Measurements from ENCODE around the gene LYRM4.

Gene LYRM4

DNA sequence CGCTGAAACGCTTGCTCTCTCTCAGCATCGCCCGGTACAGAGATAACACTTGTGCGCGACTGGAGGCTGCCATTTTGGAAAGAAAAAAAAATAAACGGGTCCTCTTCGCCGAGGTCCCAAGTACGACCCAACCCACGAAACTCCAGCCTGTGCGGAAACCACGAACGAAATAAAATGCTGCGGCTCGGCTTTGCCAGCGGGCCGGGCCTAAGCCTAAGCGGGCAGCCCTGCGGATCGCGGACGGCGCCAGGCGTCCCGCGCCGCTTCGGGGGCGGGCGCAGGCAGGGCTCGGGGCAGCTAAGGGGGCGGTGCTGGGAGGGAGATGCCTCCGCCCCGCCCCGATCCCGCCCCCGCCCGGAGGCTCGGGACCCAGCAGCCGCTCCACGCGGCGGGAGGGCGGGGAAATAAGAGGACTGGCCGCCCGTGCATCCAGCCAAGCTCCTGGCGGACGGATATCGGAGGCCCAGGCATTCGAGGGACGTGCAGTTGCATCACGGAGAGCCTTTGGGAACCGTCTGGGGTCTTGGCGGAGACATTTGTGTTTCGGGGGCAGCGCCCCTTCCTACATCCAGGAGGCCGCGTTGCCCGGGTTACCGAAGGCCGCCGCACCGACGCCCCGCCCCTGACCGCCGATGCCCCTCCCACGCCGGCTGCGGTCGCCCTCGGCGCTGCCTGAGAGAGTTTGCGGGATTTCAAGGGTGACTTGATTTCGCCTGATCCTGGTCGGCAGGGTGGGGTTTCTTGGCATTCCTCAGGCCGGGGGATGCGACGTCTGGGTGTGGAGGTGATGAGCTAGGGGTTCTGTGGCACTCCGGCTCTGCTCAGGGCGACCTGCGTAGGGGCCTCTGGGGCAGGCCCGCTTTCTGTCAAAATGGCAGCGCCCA lies at the start of gene LYRM4, which contains the start of gene FARS2:
LYRM4 (minus strand) TSS at position 290 of the 884 bp plus-strand sequence; CDS start at position 73, 217 bp downstream.
FARS2 (plus strand) TSS at position 853 of the 884 bp plus-strand sequence.
- DNase-seq, result peak; percentile 85 to 89

DNA sequence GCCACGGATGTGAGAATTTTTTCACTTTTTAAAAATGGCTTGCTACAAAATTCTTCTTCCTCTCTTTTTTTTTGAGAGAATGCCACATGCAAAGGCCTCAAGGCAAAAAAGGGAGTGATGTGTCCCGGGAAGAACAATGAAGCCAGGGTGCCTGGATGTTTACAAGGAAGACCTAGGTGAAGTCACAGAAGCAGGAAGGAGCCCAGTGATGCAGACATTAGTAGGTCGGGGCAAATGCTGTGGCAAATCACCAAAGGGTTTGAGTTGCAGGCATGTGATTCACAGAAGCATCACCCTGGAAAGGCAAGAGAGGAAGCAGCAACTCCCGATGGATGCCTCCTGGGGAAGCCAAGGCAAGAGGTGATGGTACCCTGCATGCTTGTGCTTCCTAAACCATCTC lies 47.3 kb upstream of the LYRM4 start:
- DNase-seq, result no peak

DNA sequence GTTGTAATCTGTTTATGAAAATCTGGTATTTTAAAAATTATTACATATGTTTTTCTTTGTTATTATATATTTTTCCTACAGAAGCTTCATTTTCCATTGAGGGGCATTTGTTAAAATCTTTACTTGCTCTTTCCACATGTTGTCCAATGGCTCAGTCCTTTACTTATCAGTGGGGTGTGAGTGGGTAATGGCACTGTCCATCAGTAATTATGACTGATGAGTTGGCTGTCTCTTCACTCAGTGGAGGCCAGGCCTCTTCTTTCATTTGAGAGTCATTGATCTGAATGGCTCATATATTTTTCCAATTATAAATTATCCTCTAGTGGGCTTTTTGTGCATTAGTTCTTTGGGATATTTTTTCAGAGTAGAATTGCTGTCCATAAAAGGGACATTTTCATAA lies 46.3 kb upstream of the LYRM4 start:
- DNase-seq, result no peak

DNA sequence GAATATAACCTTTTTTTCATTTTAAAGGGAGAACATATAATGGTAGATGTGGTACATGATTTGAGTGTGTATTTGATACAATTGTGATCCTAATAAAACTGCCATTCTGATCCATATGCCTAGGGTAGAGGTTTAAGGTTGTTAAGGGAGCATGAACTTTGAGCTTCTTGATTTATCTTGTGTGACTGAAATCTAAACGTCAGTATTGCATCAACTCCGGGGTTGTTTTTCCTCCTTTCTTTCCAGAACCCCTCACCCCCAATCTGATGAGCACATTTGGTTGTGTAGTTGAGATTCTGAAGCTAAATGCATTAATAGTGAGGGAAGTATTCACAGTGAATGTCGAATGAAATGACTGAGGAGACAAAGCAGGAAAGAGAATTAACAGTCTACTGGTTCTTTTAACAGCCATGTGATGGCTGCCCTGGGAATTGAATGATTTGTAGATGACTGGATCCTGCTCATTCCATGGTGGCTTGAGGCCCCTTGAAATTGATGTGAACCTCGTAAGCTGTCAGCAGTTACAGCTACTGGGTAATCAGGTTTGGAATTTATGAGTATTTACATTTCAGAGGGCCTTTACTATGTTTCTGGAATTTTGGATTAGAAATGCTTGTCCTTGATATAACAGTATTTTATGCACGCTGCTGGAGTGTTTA lies 45.3 kb upstream of the LYRM4 start:
- DNase-seq, result no peak

DNA sequence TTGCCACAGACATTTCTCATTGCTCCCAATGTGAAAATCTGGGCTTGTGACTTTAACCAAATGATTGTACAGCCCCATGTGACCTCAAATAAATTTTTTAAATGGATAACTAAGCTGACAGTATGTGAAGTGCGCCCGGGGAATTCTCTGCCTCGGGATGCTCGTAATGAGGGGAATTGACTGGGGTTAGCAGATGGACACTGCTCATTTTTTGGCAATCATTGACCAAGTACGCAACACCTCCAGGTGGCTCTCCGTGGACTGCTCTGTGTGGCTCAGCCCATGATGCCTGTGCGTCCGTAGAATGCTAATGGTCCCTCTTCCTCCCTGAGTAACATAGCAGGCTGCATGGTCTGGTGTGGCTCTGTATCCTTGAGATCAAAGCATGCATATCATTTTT lies 42.9 kb upstream of the LYRM4 start:
- no peak for DNase-seq

DNA sequence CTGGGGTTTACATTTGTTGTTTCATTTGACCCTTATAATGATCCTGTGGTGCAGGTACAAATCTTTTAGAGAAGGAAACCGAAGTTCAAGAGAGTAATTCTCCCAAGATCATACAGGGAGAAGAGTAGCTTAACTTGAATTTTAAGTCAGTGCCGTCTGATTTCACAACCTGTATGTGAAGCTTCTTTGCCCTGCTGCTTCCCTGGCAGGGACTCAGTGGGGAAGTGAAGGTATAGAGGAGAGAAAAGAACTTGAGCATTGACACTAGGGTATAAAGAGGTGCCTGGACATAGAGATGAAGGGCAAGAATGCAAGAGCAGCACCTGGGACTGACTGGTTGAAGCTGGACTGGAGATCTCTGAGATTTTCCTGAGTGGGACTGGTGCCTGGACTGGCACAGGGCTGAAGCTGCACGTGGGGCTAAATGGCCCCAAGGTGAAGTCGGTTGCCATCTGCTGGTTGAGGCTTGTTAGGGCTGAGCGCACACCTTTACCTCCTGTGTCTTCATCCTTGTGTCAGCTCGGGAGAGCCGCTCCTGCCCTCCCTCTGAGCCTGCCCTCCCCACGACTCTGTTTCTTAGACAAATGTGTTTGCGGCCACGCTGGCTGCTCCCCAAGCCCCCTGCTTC lies 42.4 kb upstream of the LYRM4 start:
- peak; percentile 8 to 15 for DNase-seq

DNA sequence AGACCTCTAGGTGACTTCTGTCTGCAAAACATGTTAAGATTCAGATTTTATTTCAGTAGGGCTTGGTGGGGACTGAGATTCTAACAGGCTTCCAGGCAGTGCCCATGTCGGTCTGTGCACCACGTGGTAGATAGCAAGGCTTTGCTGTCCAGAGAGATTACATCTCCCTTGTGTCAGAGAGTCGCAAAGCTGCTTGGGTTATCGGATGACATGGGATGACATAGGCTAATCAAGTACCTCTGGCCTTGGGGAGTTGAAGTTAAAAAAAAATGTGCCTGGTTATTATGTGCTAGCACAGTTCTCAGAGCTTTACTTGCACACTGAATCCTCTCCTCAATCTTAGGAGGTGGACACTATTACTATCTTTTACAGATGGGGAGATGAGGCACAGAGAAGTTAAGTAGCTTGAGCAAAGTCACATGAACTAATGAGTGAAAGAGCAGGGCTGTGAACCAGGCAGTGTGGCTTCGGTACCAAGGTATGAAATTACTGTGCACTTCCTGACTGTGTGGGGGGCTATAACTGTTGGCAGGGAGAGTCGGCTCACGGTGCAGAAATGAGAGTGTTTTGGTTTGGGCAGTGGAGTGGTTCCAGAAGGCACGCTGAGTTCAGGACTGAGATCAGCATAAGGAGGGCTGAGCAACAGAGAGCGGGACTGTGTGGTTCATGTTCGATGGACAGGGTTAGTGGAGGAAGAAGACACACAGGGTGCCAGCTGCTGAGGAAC lies 41.6 kb upstream of the LYRM4 start:
- no peak for DNase-seq

DNA sequence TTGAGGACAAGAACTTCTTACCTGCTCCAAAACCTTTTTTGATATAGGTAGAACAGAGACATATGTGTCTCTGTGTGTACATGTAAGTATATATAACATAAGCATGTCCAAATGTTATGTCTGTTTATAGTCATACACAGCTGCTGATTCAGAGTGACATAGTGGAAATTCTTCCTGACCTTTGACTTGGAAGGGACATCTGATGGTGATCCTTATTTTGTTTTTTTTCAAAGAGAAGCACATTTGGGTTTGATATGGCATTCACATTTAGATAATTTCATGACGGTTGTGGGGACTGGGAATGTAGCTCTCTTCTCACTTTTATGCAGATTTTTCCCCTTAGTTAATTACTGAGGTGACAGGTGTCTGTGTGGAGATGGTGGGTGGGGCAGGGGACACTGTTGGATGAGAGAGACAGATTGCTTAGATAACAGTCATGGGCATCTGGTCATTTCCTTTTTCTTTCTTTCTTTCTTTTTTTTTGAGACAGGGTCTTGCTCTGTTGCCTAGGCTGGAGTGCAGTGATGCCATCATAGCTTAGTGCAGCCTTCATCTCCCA lies 39.5 kb upstream of the LYRM4 start:
- peak; percentile 30 to 54 for DNase-seq

DNA sequence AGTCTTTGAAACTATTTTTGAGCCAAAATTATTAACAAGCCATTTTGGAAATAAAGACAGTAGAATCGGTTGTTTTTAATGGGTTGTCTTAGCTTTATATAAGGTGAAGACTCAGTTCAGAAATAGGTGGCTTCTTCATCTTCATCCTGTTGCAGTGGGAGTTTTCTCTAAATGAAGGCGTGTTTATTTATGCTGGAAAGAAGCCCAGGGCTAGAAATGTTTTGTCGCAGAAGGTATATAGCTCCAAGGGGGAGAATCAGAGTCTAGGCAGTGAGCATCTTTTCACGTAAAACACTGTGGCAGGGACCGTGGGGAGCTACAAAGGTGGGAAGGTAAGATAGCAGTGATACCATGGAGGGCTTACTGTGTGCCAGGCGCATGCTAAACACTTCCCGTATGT lies 34.9 kb upstream of the LYRM4 start:
- no peak for DNase-seq

DNA sequence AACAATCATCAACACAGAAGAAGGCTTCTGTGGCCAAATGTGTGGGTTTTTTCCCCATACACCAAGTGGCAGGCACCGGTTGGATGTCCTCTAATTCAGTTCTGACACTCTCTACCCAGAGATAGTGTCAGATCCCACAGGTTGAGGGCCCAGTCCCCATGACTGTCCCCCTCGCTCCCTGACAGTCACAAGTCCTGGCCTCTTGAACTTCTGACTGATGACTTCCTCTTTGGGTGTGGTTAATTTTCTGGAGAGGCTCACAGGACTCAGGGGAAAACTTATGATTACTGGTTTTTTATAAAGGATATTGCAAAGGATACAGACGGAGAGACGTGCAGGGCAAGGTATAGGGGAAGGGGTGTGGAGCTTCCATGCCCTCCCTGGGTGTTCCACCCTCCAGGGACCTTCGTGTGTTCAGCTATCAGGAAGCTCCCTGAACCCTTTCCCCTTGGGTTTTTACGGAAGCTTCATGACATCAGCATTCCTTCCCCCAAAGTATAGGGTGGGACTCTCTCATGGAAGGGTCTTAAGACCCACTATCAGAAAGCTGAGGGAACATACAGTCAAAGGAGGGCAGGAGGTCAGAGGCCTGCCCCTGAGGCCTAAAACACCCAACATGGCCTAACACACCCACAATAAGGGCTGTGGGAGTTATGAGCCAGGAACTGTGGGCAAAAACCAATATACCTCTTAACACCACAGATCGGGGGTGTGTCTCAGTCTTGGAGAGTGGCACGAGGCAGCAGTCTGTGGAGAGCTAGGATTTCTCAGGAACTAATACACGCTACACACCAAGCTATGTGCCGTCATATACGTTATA lies 33.9 kb upstream of the LYRM4 start:
- peak; percentile 63 to 85 for DNase-seq

DNA sequence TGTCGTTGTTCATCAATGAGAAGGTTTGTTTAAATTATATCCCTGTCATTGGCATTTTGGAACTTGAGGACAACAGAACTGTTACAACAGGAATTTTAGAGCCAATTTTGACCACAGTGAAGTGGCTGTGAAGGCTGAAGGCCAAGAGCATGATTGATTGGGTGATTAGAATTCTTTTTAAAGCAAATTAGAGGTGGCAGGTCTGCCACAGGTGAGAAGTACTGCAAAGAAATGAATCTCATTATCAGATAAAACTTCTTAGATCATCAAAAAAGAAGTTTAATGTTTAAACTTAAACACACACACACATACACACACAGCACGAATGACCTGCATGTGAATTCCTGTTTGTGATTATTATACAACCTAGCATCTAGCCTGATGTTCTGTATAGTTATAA lies 32.9 kb upstream of the LYRM4 start:
- DNase-seq, result no peak

DNA sequence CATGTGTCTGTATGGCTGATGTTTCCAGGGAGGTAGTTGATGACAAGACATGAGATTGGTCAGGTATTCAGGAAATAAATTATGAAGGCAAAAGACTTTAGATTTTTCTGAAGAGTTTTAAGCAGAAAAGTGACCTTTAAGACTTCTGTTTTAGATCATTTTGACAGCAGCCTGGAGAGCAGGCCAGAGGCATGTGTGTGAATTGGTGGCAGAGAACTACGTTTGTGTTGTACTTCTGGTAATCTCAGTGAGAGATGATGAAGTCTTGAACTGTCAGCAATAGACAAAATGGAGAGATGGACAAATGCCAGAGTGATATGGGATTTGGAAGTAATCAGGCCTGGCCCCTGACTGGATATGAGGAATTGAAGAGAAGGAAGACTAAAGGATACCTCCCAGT lies 31.4 kb upstream of the LYRM4 start:
- no peak for DNase-seq

DNA sequence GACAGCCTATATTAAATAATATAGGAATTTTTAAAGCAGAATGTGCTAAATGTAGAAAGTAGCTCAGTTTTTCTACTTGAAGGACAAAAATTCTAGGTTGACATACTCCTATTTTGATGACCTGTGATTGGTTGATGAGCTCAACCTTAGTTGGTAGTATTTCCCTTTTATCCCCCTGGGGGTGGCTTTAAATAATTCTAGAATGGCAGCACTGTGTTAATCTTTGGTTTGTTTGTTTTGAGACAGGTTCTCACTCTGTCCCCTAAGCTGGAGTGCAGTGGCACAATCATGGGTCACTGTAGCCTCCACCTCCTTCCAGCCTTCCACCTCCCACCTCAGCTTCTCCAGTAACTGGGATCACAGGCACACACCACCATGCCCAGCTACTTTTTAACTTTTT lies 29.8 kb upstream of the LYRM4 start:
- no peak for DNase-seq

DNA sequence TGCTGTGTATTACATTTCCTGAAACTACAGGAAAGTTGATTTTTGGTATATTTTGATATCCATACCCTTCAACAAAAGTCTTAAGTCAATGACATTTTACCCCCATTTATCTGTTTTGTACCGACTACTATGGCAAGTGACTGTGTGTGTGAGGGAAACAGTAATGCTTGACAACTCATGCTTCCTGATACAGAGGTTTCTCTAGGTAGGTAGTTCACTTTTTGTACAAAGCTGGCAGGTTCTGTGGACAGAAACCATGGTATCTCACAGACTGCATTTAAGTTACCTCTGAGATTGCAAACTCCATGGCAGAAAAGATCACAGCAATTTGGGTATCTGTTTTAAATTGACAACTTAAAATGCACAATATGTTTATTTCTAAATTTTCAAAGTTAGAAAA lies 29.3 kb upstream of the LYRM4 start:
- DNase-seq, result no peak

DNA sequence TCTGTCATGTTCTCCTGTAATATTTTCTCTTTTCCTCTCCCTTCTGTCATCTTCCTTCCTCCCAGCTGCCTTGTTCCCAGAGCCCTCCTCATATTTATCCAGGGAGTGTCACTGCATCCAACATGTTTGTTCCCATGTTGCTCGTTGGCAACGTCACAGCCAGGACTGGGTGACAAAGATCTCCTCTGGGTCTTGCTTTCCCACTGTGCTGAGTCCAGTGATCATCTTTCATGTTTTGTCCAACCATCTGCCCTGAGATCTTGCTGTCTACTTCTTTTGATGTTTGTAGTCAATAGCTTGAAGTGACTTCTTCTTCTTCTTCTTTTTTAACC lies 27.2 kb upstream of the LYRM4 start:
- no peak for DNase-seq

DNA sequence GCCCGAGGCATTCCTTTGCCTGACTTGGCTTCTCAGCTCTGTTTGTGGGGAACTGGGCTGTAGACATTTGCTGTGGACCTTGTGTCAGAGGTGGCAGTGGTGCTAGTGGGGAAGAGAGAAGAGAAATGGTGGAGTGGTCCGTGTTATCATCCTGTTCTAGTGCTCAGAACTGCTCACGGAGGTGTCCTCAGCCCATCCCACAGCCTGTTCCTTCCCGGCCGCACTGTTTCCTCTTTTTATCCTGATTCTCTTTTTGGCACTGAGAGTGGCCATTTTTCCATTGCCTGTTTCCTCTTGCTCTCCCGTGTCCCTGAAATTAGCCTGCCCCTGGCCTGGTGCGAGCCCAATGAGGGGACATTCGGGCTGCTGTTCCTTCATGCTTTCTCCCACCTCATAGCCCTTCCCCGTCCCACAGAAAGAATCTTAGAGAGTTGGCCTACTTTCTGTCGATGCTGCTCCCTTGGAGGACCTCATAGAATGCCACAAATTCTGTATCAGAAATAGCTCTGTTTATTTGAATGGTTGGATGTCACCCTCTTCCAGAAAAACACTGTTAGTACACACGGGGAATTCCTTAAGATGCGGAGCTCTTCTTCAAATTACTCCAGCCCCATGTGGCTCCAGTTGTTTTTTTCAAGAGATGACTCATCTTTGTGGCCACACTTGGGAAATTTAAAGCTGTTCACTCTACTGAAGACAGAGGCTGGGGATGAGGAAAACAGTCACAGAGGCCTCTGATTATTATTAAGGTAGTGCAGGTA lies 26.6 kb upstream of the LYRM4 start:
- DNase-seq, result peak; percentile 82 to 94

DNA sequence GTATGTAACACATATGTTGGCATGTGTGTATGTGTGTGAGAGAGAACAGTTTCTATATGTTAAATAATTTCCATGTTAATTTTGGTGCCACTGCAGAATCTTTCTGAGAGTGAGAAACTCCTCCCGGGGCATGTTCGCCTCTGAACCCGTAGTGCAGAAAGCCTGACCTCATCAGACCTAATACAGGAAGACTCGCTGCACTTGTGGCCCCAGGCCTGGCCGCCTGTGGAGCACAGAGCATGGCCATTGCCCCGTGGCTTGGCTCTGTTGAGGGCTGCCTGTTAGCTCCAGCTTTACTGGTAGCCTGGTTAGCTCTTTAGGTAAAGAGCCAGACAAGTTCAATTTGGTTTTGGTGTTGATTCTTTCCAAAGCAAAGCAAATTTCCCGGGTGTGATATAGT lies 26.0 kb upstream of the LYRM4 start:
- no peak for DNase-seq

DNA sequence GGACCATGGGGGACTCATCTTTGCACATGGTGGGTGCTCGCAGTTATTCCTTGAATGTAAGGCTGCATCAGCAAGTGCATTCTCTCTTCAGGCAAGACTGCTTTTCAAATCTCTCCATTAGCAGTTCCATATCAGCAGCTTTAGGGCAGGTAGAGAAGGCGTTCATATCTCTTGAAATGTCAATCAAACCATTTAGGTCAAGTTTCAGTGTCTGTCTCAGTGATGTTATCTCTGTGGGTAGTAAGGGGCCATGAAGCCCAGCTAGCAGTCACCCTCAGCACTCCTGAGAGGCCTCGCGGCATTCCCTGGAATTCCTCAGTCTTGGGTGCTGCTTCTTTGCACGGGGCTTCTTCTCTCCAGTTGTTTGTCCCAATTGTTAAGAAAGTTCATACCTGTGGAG lies 24.8 kb upstream of the LYRM4 start:
- DNase-seq, result no peak

DNA sequence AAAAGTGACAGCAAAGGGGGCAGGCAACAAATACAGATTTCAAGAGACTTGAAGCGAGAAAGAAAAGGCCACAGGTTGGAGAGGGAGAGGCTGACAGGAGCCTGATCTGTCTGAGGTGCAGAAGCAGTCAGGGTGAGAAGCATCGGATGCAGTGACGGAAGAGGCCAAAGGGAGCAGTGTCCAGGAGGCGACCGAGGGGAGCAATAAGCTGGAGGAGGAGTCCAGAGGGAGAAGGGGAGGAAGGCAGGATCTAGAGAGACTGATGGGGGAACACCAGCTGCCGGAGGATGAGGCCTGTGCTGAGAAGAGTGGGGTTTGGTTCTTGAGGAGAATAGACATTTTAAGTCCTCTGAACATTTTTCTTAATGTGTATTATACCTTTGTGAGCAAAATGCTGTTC lies 24.3 kb upstream of the LYRM4 start:
- no peak for DNase-seq

DNA sequence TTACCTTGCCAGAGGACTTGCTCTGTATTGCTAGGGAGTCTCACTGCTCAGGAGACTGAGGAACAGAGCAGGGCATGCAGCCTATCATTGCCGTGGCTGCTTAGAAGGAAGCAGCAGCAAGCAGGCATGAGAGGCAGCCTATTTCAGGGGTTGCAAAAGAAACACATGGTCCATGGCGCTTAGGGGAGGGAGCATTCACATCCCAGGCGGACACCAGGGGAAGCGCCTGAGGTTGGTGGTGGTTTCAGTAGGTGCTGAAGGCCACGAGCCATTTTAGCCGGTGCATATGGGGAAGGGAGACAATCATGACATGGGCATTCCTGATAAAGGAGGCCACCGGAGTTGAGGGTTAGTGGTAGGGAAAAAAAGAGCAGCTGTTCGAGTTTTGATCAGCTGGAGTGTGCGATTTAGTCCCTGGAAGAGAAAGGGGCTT lies 21.5 kb upstream of the LYRM4 start:
- DNase-seq, result peak in 1 of 2 donors; percentile 12

DNA sequence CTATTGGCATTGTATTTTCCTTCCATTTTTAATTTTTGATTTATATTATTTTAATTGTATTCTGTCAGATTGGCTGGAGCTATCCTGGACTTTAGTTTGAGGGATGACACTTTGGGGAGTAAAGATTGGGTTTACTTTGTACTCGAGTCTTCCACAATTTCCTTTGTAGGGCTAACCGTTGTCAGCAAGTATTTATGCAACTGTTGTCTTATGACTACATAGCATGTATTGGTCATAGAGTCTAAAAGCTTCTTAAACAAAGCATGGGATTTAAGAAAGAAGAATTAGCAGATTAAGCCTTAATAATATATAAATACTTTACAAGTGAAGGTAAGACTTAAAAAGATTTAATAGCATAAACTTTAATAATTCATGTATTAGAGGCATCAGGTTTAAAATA lies 20.2 kb upstream of the LYRM4 start:
- DNase-seq, result peak; percentile 24 to 55
